ENCODE measurements around the gene DYRK1B. TPM values are rescaled to one million over a fixed set of nuclear protein-coding genes. Genes with fewer than 3 reads are reported as not detected.

Gene DYRK1B
- 6.3 and 8.9 TPM in 2 replicates for total RNA-seq (2014; rRNA removed; shearing (Covaris generic))

GRCh38 chr19:39833464-39834286, at the start of gene DYRK1B:
Gene DYRK1B (minus strand): TSS chr19:39834162. CDS start chr19:39831867, 2,295 bp downstream.

GRCh38 chr19:39845933-39846677, 12.1 kb upstream of the DYRK1B start, which contains the start of gene FBL:
Gene FBL (minus strand): TSS chr19:39846379. CDS start chr19:39846300, 79 bp downstream.

GRCh38 chr19:39778763-39779162, 55.2 kb downstream of the DYRK1B start, which contains the start of gene LEUTX:
Gene LEUTX (plus strand): TSS chr19:39778854. CDS start chr19:39778921, 67 bp downstream.

Small RNAs within 50 kb of the gene (small RNA-seq; reads per million reads assigned to genes)
- not detected for gene MIR6719

Other genes starting within 250 kb of the DYRK1B start
- gene LGALS13, start 231.6 kb downstream of the DYRK1B start, total RNA-seq (2014; rRNA removed; shearing (Covaris generic)): not detected in 2 replicates
- gene LGALS16, start 178.2 kb downstream of the DYRK1B start, total RNA-seq (2014; rRNA removed; shearing (Covaris generic)): not detected in 2 replicates
- gene LGALS14, start 129.7 kb downstream of the DYRK1B start, total RNA-seq (2014; rRNA removed; shearing (Covaris generic)): not detected in 2 replicates
- not detected in 2 replicates for gene CLC, start 96.1 kb downstream of the DYRK1B start, total RNA-seq (2014; rRNA removed; shearing (Covaris generic))
- not detected in 2 replicates for gene LEUTX, start 55.3 kb downstream of the DYRK1B start, total RNA-seq (2014; rRNA removed; shearing (Covaris generic))
- gene FBL, start 12.2 kb upstream of the DYRK1B start, total RNA-seq (2014; rRNA removed; shearing (Covaris generic)): 272 and 315 TPM in 2 replicates
- gene FCGBP, start 100.5 kb upstream of the DYRK1B start, total RNA-seq (2014; rRNA removed; shearing (Covaris generic)): 0.15 and 0.19 TPM in 2 replicates
- 264 and 269 TPM in 2 replicates for gene PSMC4, start 137.0 kb upstream of the DYRK1B start, total RNA-seq (2014; rRNA removed; shearing (Covaris generic))
- 0.61 and 1.4 TPM in 2 replicates for gene ZNF546, start 162.9 kb upstream of the DYRK1B start, total RNA-seq (2014; rRNA removed; shearing (Covaris generic))
- gene ZNF780B, start 222.1 kb upstream of the DYRK1B start, total RNA-seq (2014; rRNA removed; shearing (Covaris generic)): 15.1 and 30.4 TPM in 2 replicates